IMR-90 (cell line): ENCODE data around the gene TANGO6.

Experiments
- BHLHE40 ChIP-seq: fragments of 150-350 bp; IDR thresholded peaks from 2 replicates; pipeline ENCODE4 v1.6.1; 2016; ENCODE audit warnings: mild to moderate bottlenecking, low read depth, low read length
- CEBPB ChIP-seq: IDR thresholded peaks from 2 replicates; pipeline ENCODE4 v1.6.1; 2012; ENCODE audit warnings: low read depth, low read length, improper control_type of control experiment
- CTCF ChIP-seq: conservative IDR thresholded peaks from 2 replicates; pipeline ENCODE4 v1.5.1; 2012; ENCODE audit warnings: mild to moderate bottlenecking, low read depth, low read length, improper control_type of control experiment
- ELK1 ChIP-seq: fragments of 150-350 bp; IDR thresholded peaks from 2 replicates; pipeline ENCODE4 v1.6.1; 2016; ENCODE audit warnings: low read depth, mild to moderate bottlenecking, low read length, moderate library complexity, borderline replicate concordance
- FOS ChIP-seq: fragments of 150-350 bp; IDR thresholded peaks from 2 replicates; pipeline ENCODE4 v1.6.1; 2016; ENCODE audit warnings: low read depth, low read length
- MAFK ChIP-seq: IDR thresholded peaks from 2 replicates; pipeline ENCODE4 v1.6.1; 2012; ENCODE audit warnings: low read depth, low read length, improper control_type of control experiment
- MXI1 ChIP-seq: IDR thresholded peaks from 2 replicates; pipeline ENCODE4 v1.6.1; 2012; ENCODE audit warnings: low read depth, mild to moderate bottlenecking, low read length, moderate library complexity, borderline replicate concordance
- NFE2L2 ChIP-seq: fragments of 150-350 bp; IDR thresholded peaks from 2 replicates; pipeline ENCODE4 v1.6.1; 2016; ENCODE audit warnings: low read depth, mild to moderate bottlenecking, low read length
- POLR2A ChIP-seq: IDR thresholded peaks from 2 replicates; pipeline ENCODE4 v1.6.1; 2012; ENCODE audit warnings: mild to moderate bottlenecking, low read depth, low read length
- RAD21 ChIP-seq: IDR thresholded peaks from 2 replicates; pipeline ENCODE4 v1.6.1; 2012; ENCODE audit warnings: low read length, improper control_type of control experiment
- RCOR1 ChIP-seq: IDR thresholded peaks from 2 replicates; pipeline ENCODE4 v1.6.1; 2012; ENCODE audit warnings: mild to moderate bottlenecking, low read length, improper control_type of control experiment; ENCODE audit not compliant: insufficient replicate concordance
- SMC3 ChIP-seq: fragments of 150-350 bp; IDR thresholded peaks from 2 replicates; pipeline ENCODE4 v1.6.1; 2016; ENCODE audit warnings: low read depth, mild to moderate bottlenecking, antibody characterized with exemption, low read length, moderate library complexity

- TF ChIP-seq POLR2A (no peak), MAFK (no peak), CTCF (no peak), SMC3 (no peak), NFE2L2 (no peak), CEBPB (no peak), RAD21 (no peak), RCOR1 (no peak), FOS (no peak), BHLHE40 (no peak), MXI1 (no peak), ELK1 (no peak)
Measured at GRCh38 chr16:68923116-68923515, 79.8 kb downstream of the TANGO6 start.
